HEK293T (cell line): ENCODE measurements around the gene MGAT5B.

Experiments used
- ARNT ChIP-seq: fragments of 450-650 bp; IDR thresholded peaks from 2 replicates; pipeline ENCODE4 v1.6.1; 2017; ENCODE audit warnings: mild to moderate bottlenecking
- BHLHE40 ChIP-seq: fragments of 450-650 bp; IDR thresholded peaks from 2 replicates; pipeline ENCODE4 v1.6.1; 2016; ENCODE audit warnings: mild to moderate bottlenecking, moderate library complexity, borderline replicate concordance
- CTBP1 ChIP-seq: fragments of 450-650 bp; IDR thresholded peaks from 2 replicates; pipeline ENCODE4 v1.6.1; 2016; ENCODE audit warnings: borderline replicate concordance
- ELF4 ChIP-seq: fragments of 450-650 bp; IDR thresholded peaks from 2 replicates; pipeline ENCODE4 v1.6.1; 2017; ENCODE audit warnings: antibody characterized with exemption
- FOXA1 ChIP-seq: fragments of 450-650 bp; IDR thresholded peaks from 2 replicates; pipeline ENCODE4 v1.6.1; 2016; ENCODE audit warnings: mild to moderate bottlenecking
- FOXK2 ChIP-seq: fragments of 450-650 bp; IDR thresholded peaks from 2 replicates; pipeline ENCODE4 v1.6.1; 2016; ENCODE audit warnings: mild to moderate bottlenecking
- FOXM1 ChIP-seq: fragments of 450-650 bp; IDR thresholded peaks from 2 replicates; pipeline ENCODE4 v1.6.1; 2017; ENCODE audit warnings: mild to moderate bottlenecking, borderline replicate concordance
- LEF1 ChIP-seq: fragments of 450-650 bp; IDR thresholded peaks from 2 replicates; pipeline ENCODE4 v1.6.1; 2017; ENCODE audit warnings: mild to moderate bottlenecking, borderline replicate concordance
- NFRKB ChIP-seq: fragments of 450-650 bp; IDR thresholded peaks from 2 replicates; pipeline ENCODE4 v1.6.1; 2016; ENCODE audit warnings: mild to moderate bottlenecking, moderate library complexity
- SP1 ChIP-seq: fragments of 450-650 bp; IDR thresholded peaks from 2 replicates; pipeline ENCODE4 v1.6.1; 2017
- SUZ12 ChIP-seq: fragments of 450-650 bp; IDR thresholded peaks from 2 replicates; pipeline ENCODE4 v1.6.1; 2016; ENCODE audit warnings: mild to moderate bottlenecking
- TARDBP ChIP-seq: fragments of 450-650 bp; IDR thresholded peaks from 2 replicates; pipeline ENCODE4 v1.6.1; 2016
- ZNF384 ChIP-seq: fragments of 450-650 bp; IDR thresholded peaks from 2 replicates; pipeline ENCODE4 v1.6.1; 2016
- TF ChIP-seq, protein P1 (sequence below): fragments of 450-650 bp; IDR thresholded peaks from 2 replicates; pipeline ENCODE4 v1.6.1; 2016

- no peak for TF ChIP-seq ARNT
- TF ChIP-seq SP1 = no peak
- TF ChIP-seq BHLHE40 = no peak
- TF ChIP-seq FOXK2 = no peak
- TF ChIP-seq, protein P1, sequence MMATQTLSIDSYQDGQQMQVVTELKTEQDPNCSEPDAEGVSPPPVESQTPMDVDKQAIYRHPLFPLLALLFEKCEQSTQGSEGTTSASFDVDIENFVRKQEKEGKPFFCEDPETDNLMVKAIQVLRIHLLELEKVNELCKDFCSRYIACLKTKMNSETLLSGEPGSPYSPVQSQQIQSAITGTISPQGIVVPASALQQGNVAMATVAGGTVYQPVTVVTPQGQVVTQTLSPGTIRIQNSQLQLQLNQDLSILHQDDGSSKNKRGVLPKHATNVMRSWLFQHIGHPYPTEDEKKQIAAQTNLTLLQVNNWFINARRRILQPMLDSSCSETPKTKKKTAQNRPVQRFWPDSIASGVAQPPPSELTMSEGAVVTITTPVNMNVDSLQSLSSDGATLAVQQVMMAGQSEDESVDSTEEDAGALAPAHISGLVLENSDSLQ = no peak
- no peak for TF ChIP-seq ELF4
- TF ChIP-seq FOXM1 = no peak
- no peak for TF ChIP-seq NFRKB
- no peak for TF ChIP-seq FOXA1
- no peak for TF ChIP-seq SUZ12
- TF ChIP-seq ZNF384 = no peak
- no peak for TF ChIP-seq LEF1
- no peak for TF ChIP-seq TARDBP
- no peak for TF ChIP-seq CTBP1
These were observed 120.6 kb downstream of the MGAT5B start for GRCh38 chr17:76988796-76989195.
